ENCODE data around the gene NHERF1.

NHERF1 gene

GRCh38 chr17:74750327-74751069 lies 2.1 kb downstream of the NHERF1 start:
- DNase-seq: no peak

- no peak for DNase-seq
Observed at GRCh38 chr17:74752415-74752814, 4.0 kb downstream of the NHERF1 start.

GRCh38 chr17:74752822-74753401 lies 4.5 kb downstream of the NHERF1 start:
- DNase-seq: no peak

GRCh38 chr17:74754832-74755231 lies 6.4 kb downstream of the NHERF1 start:
- DNase-seq: no peak

GRCh38 chr17:74755533-74755932 lies 7.1 kb downstream of the NHERF1 start:
- no peak for DNase-seq

GRCh38 chr17:74756891-74757290 lies 8.5 kb downstream of the NHERF1 start:
- no peak for DNase-seq

GRCh38 chr17:74757502-74757901 lies 9.1 kb downstream of the NHERF1 start:
- no peak for DNase-seq

- no peak for DNase-seq
Observed at GRCh38 chr17:74757931-74758847, 9.8 kb downstream of the NHERF1 start.

GRCh38 chr17:74758848-74759168 lies 10.4 kb downstream of the NHERF1 start:
- DNase-seq: no peak

- DNase-seq: no peak
Observed at GRCh38 chr17:74759243-74759801, 10.9 kb downstream of the NHERF1 start.

- no peak for DNase-seq
Observed at GRCh38 chr17:74759941-74760340, 11.5 kb downstream of the NHERF1 start.

- no peak for DNase-seq
Observed at GRCh38 chr17:74760404-74761105, 12.1 kb downstream of the NHERF1 start.

GRCh38 chr17:74761419-74761818 lies 13.0 kb downstream of the NHERF1 start:
- no peak for DNase-seq

GRCh38 chr17:74761931-74762330 lies 13.5 kb downstream of the NHERF1 start:
- no peak for DNase-seq

- DNase-seq: no peak
Observed at GRCh38 chr17:74763565-74764387, 15.3 kb downstream of the NHERF1 start.

- DNase-seq: no peak
Observed at GRCh38 chr17:74764751-74765286, 16.4 kb downstream of the NHERF1 start.

GRCh38 chr17:74766413-74766812 lies 18.0 kb downstream of the NHERF1 start:
- no peak for DNase-seq

- DNase-seq: no peak
Observed at GRCh38 chr17:74767111-74767516, 18.7 kb downstream of the NHERF1 start.

- DNase-seq: no peak
Observed at GRCh38 chr17:74768069-74768762, 19.8 kb downstream of the NHERF1 start.

- no peak for DNase-seq
Observed at GRCh38 chr17:74768763-74769114, 20.3 kb downstream of the NHERF1 start.

- DNase-seq: no peak
Observed at GRCh38 chr17:74769266-74769855, 20.9 kb downstream of the NHERF1 start.

Data from NCI-H1930 (cell line).